Measurements from ENCODE around the gene RPS19.
A peak's percentile ranks its signal among the peaks of the same experiment; 100 is the strongest.
"Not testable (repeated sequence)": the region's sequence is repeated elsewhere in the genome, so short reads cannot be mapped to it uniquely, and the experiment has no call there.

RPS19 gene

DNA sequence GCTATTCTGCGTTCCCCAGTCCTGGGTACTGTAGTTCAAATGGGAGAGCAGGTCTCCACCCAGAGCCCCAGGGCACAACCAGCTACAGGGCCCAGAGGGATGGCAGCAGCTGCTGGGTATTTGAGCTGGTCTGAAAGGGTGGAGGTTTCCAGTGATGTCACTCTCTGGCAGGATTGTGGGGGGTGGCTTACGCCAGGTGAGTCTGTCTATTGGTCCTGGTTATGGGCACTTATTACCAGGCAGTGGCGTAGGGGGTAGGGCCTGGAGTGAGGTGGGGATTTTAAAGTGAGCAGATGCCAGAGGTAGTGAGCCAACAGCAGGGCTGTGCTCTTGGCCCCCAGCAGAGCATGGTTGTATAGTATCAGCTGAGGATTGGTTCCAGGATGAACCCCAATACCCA lies 6.2 kb downstream of the RPS19 start:
- no peak for DNase-seq (ENCODE audit: insufficient read length, low spot score)
- FAIRE-seq: no peak

DNA sequence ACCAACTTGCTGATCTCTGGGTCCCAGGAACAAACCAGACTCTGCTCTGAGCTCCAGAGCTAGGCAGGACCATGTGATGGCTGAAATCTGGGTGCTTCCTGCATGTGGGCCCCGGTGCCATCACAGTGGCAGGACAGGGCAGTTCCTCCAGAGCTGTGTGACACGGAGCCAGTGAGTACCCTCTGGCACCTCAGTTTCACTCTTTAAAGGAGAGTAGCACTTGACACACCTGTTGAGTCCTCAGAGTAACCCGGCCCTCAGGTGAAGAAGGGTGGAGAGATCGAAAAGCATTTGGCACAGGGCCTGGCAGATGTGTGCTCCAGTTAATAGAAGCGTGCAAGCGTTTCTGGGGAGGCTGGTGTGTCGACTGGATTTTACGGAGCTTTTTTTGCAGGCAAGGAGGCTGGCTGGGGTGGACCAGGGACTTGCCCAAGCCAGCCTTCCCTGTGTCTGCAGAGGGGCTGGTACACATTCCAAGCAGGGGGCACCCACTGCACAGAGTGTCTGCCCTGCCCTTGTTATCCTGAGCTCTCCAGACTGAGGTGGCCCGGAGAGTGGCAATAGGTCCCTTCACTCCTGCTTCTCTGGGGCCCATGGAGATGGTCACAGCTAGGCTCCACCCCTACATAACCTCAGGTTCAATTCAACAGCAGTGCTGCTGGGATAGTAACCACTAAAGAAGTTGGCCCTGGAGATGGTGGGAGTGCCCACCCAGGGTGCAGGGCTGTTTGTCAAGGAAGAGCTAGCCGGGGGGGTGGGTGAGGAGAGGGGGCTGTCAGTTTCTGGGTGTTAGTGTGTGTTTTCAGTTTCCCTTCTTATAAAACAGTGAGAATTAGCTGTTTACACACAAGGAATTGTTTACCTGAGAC lies 8.3 kb downstream of the RPS19 start:
- no peak for TF ChIP-seq PAX5 (IDR thresholded peaks at IDR 0.05; ENCODE audit: insufficient read depth, low read length, severe bottlenecking)
- peak; percentile 59 for TF ChIP-seq POLR2AphosphoS5 (IDR thresholded peaks at IDR 0.05; ENCODE audit: low read depth, low read length)
- FAIRE-seq (no peak), DNase-seq (ENCODE audit: insufficient read length, low spot score) (no peak)

More for the DNA sequence above, 6.2 kb downstream of the RPS19 start:
- TF ChIP-seq POLR2A (IDR thresholded peaks at IDR 0.05; ENCODE audit: low read depth, low read length) (peak; percentile 58), TAF1 (IDR thresholded peaks at IDR 0.05; ENCODE audit: low read depth, low read length) (no peak), POU2F2 (IDR thresholded peaks at IDR 0.05; ENCODE audit: low read depth, low read length) (no peak), POLR2AphosphoS5 (IDR thresholded peaks at IDR 0.05; ENCODE audit: low read depth, low read length) (peak; percentile 84)

DNA sequence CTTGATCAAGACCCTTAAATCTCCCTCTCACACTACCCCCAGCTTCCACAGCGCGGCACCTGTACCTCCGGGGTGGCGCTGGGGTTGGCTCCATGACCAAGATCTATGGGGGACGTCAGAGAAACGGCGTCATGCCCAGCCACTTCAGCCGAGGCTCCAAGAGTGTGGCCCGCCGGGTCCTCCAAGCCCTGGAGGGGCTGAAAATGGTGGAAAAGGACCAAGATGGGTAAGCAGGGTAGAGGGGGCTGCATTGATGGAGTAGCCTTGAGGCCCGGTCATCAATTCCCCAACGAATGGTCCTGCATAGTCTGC lies 8.9 kb downstream of the RPS19 start:
- TF ChIP-seq TAF1 (IDR thresholded peaks at IDR 0.05; ENCODE audit: low read depth, low read length): no peak
- 0 out of 2 replicates have a peak, but pooled peaks have one; percentile 11 for TF ChIP-seq POLR2AphosphoS5 (IDR thresholded peaks at IDR 0.05; ENCODE audit: low read depth, low read length)
- DNase-seq (ENCODE audit: insufficient read length, low spot score) (no peak), FAIRE-seq (no peak)

DNA sequence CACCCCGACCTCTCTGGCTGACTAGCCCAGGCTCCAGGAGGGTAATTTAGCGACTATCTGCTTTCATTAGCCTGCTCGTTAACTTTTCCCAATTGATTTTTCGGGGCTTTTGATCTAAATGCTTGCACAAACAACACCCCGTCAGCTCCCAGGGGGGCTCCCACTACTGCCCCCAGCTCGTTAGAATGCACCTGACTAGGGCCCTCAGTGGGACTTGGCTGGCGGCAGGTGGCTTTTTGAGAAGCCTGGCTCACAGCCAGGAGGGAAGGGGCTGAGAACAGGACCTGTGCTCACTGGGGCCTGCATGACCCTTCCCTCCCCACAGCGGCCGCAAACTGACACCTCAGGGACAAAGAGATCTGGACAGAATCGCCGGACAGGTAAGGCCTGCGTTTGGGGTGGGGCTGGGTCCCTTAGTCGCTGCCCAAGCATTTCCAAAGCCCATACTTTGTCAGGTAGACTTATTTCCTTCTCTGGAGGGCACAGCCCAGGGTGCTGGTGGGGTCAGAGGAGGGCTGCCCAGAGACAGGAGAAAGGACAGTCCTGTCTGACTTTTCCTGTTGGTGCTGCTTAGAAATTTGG lies 9.4 kb downstream of the RPS19 start:
- FAIRE-seq (no peak), DNase-seq (ENCODE audit: insufficient read length, low spot score) (no peak)
- TF ChIP-seq TAF1 (IDR thresholded peaks at IDR 0.05; ENCODE audit: low read depth, low read length) (no peak), POLR2A (IDR thresholded peaks at IDR 0.05; ENCODE audit: low read depth, low read length) (0 out of 2 replicates have a peak, but pooled peaks have one; percentile 47)

DNA sequence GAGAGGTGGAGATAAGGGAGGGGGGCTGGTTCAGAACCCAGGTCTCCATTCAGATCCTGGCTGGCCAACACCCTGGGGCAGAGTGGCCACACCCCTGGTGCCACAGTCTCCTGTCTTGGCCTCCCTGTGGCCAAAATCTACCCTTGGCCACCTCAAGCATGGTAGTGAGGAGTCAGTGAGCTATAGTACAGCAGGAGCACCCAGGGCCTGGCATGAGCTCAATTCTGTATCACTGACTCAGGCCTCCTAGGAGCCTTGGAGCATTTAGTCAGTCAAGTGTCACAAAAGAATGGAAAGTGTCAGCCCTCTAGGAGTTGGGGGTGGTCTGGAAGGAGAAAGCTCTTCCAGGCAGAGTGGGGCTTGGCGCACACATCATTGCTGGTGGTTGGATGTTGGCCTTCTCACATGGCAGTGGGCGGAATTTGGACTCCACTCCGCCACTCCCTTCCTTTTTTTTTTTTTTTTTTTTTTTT lies 10.4 kb downstream of the RPS19 start:
- DNase-seq (ENCODE audit: insufficient read length, low spot score) (no peak), FAIRE-seq (no peak)
- TF ChIP-seq SPI1 (IDR thresholded peaks at IDR 0.05; ENCODE audit: low read depth, low read length): no peak
- peak; percentile 40; the same call in 1 of the 2 replicates for TF ChIP-seq POLR2A (IDR thresholded peaks at IDR 0.05; ENCODE audit: low read depth, low read length)

DNA sequence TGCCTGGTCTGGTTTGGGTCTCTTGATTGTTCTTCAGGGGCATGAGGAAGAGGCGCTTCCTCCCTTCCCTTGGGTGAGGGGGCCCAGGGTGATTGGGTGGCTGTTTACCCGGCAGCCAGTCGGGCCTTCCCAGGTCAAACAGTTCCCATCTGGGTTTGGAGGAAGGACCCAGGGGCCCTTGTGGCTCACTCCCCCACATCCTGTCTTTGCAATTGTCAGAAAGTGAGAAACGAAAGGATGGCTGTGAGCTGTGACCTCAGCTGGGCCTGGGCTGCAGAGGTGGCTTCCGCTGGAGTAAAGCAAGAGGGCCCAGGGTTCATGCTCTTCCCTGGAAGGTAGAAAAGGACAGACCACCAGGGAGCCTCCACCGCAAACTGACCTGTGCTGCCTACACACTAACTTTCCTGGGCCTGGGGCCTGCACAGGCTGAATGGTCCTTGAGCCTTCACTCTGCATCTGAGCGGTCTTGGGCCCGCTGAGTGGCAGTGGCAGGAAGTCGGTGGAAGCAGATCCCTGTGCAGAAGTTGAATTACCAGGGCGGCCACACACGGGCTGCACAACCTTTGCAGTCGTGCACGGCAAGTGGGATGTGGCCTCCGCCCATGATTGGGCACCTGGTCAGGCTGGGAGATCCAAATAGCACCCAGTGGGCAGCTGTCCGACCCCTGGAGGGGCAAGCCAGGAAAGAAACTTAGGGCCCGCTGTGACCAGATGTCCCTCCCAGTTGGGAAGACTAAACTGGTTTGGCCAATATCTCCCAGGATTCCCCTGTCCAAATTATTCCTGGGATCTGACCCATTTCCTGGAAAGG lies 11.7 kb downstream of the RPS19 start:
- FAIRE-seq: peak; percentile 97
- no peak for TF ChIP-seq TAF1 (IDR thresholded peaks at IDR 0.05; ENCODE audit: low read depth, low read length)
- peak; percentile 82 for TF ChIP-seq POU2F2 (IDR thresholded peaks at IDR 0.05; ENCODE audit: low read depth, low read length)
- TF ChIP-seq POLR2A (IDR thresholded peaks at IDR 0.05; ENCODE audit: low read depth, low read length): peak; percentile 84; the same call in 1 of the 2 replicates
- TF ChIP-seq PAX5 (IDR thresholded peaks at IDR 0.05; ENCODE audit: insufficient read depth, low read length, severe bottlenecking): no peak
- peak; percentile 97 for TF ChIP-seq POLR2AphosphoS5 (IDR thresholded peaks at IDR 0.05; ENCODE audit: low read depth, low read length)
- peak; percentile 47; the same call in 1 of the 2 replicates for TF ChIP-seq SPI1 (IDR thresholded peaks at IDR 0.05; ENCODE audit: low read depth, low read length)
- DNase-seq (ENCODE audit: insufficient read length, low spot score): peak; percentile 75

DNA sequence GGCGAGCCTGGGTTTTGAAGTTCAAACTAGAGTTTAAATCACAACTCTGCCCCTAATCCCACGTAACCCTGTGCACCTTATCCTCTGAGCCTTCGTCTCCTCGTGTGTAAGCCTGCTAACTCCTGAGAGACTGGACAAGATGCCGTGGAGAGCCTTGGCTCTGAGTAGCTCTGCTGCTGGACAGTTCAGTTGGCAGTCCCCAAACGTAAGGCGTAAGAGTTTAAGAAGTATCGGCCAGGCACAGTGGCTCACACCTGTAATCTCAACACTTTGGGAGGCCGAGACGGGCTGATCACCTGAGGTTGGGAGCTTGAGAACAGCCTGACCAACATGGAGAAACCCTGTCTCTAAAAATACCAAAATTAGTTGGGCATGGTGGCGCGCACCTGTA lies 12.3 kb downstream of the RPS19 start:
- DNase-seq (ENCODE audit: insufficient read length, low spot score): no peak
- no peak for FAIRE-seq
- TF ChIP-seq TAF1 (IDR thresholded peaks at IDR 0.05; ENCODE audit: low read depth, low read length) (no peak), POLR2A (IDR thresholded peaks at IDR 0.05; ENCODE audit: low read depth, low read length) (no peak; the same call in 1 of the 2 replicates)

DNA sequence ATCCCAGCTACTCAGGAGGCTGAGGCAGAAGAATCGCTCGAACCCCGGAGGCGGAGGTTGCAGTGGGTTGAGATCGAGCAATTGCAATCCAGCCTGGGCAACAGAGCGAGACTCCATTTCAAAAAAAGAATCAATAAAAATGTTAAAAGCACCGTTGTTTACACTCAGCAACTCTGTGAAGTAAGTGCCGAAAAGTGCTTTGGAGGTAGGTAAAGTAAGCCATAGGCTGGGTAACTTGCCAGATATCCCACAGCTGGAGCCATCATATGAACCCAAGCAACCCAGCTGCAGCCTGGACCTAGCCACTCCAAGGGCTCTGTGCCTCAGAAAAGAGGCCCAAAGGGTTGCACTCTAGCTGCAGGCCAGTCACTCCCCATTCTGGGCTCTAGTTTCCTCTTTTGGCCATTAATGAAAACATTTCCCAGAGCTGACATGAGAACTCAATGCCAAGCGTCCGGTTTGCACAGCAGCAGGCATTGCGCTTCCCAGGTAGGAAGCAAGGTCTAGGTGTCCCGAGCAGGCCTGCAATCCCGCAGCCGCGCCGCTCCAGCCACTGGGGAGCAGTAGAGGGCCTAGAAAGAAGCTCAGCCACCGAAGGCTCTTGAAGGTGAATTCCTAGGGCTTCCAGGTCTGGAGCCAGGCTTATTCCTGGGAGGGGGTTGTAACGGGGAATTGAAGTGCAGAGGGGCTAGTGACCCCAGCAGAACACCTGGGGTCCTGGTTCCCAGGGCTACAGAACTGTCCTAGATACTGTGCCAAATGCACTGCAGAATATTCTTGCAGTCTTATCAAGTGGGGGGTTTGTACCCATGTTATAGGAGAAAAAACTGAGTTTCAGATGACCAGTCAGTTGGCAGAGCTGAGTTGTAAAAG lies 13.0 kb downstream of the RPS19 start:
- no peak for TF ChIP-seq TAF1 (IDR thresholded peaks at IDR 0.05; ENCODE audit: low read depth, low read length)
- TF ChIP-seq POLR2AphosphoS5 (IDR thresholded peaks at IDR 0.05; ENCODE audit: low read depth, low read length): no peak
- 0 out of 2 replicates have a peak, but pooled peaks have one; percentile 28 for TF ChIP-seq POU2F2 (IDR thresholded peaks at IDR 0.05; ENCODE audit: low read depth, low read length)
- no peak for TF ChIP-seq PAX5 (IDR thresholded peaks at IDR 0.05; ENCODE audit: insufficient read depth, low read length, severe bottlenecking)
- TF ChIP-seq POLR2A (IDR thresholded peaks at IDR 0.05; ENCODE audit: low read depth, low read length): peak; percentile 42; the same call in 1 of the 2 replicates

DNA sequence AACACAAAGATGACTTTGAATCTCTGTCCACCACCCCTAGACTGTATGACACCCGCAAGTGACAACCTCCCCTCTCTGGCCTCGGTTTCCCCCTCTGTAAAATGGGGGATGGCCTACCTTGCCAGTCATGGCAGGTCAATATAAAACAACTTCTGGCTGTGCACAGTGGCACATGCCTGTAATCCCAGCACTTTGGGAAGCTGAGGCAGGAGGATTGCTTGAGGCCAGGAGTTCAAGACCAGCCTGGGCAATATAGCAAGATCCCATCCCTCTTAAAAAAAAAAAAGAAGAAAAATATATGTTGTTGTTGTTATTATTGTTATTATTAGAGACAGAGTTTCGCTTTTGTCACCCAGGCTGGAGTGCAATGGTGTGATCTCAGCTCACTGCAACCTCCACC lies 15.9 kb downstream of the RPS19 start:
- DNase-seq (ENCODE audit: insufficient read length, low spot score); FAIRE-seq: not testable (repeated sequence)

More for the DNA sequence above, 13.0 kb downstream of the RPS19 start:
- no peak for DNase-seq (ENCODE audit: insufficient read length, low spot score)
- FAIRE-seq: peak; percentile 69

All from GM12891 (cell line).